Uterus (tissue), 2 donors: ENCODE measurements around the gene NBPF1.
"Not testable (repeated sequence)": the region's sequence is repeated elsewhere in the genome, so short reads cannot be mapped to it uniquely, and the experiment has no call there.

Experiments used
- POLR2A ChIP-seq, 2 donors: fragments of 450-650 bp; IDR thresholded peaks; one replicate each; pipeline ENCODE4 v1.6.1; 2016; ENCODE audit warnings: antibody characterized with exemption in 2 of 2, mild to moderate bottlenecking in 1 of 2, moderate library complexity in 1 of 2
- TF ChIP-seq, protein P1 (sequence below), 4 experiments: fragments of 200-600 bp in 2 of 4; fragments of 450-650 bp in 2 of 4; sonication (generic) in 2 of 4; IDR thresholded peaks; one replicate each; pipeline ENCODE4 v1.5.1; 2016 to 2019; ENCODE audit warnings: antibody characterized with exemption in 4 of 4, mild to moderate bottlenecking in 2 of 4, moderate library complexity in 1 of 4

DNA sequence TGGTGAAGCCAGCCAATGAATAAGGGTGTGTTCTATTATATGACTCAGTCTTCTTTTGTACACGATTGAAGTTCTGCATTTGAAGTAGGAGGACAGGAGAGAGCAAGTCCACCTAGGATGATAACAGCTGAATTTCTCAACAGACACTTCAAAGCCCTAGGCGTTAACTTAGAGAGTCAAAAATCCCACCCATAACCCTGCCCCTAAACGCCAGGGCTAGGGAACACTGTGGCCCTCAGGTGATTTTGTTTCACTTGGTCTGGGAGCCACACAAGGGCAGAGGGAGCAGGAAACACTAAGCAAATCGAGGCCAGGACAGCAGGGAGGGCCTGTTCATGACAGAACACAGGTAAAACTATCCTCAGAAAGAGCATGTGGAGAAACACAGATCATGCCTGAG, 52.3 kb downstream of the NBPF1 start:
- TF ChIP-seq, protein P1, sequence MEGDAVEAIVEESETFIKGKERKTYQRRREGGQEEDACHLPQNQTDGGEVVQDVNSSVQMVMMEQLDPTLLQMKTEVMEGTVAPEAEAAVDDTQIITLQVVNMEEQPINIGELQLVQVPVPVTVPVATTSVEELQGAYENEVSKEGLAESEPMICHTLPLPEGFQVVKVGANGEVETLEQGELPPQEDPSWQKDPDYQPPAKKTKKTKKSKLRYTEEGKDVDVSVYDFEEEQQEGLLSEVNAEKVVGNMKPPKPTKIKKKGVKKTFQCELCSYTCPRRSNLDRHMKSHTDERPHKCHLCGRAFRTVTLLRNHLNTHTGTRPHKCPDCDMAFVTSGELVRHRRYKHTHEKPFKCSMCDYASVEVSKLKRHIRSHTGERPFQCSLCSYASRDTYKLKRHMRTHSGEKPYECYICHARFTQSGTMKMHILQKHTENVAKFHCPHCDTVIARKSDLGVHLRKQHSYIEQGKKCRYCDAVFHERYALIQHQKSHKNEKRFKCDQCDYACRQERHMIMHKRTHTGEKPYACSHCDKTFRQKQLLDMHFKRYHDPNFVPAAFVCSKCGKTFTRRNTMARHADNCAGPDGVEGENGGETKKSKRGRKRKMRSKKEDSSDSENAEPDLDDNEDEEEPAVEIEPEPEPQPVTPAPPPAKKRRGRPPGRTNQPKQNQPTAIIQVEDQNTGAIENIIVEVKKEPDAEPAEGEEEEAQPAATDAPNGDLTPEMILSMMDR (IDR thresholded peaks at IDR 0.05) = not testable (repeated sequence)
- TF ChIP-seq POLR2A (IDR thresholded peaks at IDR 0.05) = not testable (repeated sequence)
